HG03558 (cell line): ENCODE measurements around the gene MYLK.

Experiments used
- ATAC-seq: cut with Tn5 transposase; IDR thresholded peaks from one replicate; pipeline ENCODE4 v1.9.1; 2021; ENCODE audit warnings: moderate number of reproducible peaks; ENCODE audit not compliant: unreplicated experiment; ENCODE audit errors: extremely low read depth

The MYLK gene

GRCh38 chr3:123799544-123800361, 84.4 kb downstream of the MYLK start:
- ATAC-seq, result no peak

GRCh38 chr3:123798550-123798949, 85.6 kb downstream of the MYLK start:
- ATAC-seq, result no peak

DNA sequence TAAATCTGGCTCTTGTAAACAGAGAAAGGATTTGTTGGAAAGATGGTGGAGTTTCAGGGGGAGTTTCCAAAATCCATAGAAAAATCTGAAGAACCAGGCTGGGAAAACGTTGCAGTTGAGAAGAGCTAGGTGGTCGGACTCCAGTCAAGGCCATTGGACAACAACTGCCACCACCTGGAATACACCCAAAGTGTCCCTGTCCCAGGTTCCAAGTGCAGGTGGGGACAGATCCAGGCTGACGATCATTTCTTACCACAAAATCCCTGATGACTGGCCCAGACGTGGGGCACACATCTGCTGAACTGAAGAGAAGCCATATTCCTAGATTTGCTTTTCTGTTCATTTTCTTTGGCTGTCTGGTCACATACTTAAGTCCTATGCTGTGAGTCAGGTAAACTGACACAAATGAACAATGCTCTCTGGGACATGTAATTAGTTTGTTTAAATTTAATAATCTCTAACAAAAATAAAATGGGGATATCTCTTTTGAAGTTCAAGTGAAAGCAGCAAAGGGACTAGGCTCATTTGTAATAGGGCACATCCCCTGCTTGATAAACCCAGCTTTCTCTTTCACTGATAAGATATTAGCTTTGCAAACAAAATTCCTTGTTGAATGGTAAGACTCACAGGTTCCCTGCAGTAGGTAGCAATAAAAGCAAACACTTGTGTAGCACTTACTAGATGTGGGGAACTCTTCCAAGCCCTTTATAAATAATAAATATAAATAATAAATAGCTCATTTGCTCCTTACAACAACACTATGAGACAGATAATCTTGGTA, 88.5 kb downstream of the MYLK start:
- ATAC-seq, result no peak

- no peak for ATAC-seq
Measured at GRCh38 chr3:123793425-123793824, 90.7 kb downstream of the MYLK start.

GRCh38 chr3:123792473-123793201, 91.5 kb downstream of the MYLK start:
- ATAC-seq, result no peak

DNA sequence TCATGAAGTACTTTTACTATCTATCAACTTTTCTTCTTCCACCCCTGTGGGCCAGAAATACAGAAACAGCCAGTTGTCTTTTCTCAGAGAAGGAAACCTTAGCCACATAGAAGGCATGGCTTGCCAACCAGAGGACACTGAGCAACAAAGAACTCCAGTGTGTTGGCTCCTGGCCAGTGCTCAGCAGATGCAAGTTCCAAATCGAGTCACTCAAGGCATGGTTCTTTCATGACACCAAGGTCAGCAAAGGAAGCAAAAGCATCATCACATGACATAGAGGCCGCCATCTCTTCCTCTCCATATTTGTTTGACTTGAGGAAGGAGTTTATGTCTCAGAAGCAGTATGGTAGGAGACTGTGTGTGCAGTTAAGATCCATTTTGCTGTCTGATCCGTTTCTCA, 92.2 kb downstream of the MYLK start:
- no peak for ATAC-seq

- no peak for ATAC-seq
Measured at GRCh38 chr3:123791417-123791816, 92.7 kb downstream of the MYLK start.

GRCh38 chr3:123791073-123791370, 93.1 kb downstream of the MYLK start:
- ATAC-seq, result no peak

DNA sequence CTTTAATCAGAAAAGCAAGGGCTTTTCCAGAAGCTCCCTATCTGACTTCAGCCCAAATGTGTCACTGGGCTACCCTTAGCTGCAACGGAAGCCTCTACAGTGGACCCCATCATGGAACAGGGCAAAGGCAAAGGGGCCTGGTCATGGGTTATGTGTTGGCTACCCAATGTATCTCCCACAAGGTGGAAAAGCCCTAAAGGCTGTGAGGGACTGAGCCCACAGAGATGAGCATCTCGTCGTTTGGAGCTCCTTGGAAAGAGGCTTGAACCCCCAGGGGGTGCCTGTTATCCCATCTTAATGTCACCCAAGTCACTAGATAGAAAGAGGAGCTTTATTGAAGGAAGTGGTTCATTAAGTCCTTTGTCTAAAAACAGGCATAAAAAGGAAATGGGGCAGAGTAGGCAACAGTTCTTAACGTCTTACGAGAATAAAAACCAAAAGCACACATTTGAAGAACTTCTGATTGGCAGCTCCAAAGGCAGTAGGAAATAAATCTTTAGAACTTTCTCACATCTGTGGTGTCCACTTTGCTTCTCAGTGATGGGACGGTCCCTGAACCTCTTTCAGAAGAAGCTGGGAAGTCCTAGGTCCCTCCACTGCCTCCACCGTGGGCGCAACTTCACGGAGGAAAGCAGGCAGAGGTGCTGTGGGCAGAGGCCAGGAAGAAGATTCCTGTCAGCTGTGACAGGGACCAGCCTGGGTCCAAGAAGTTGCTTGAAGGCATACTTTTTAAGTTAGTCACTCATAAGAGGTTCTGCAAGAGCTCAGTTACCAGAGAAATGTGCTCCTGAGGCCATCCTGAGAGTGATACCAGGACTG, 93.7 kb downstream of the MYLK start:
- ATAC-seq, result no peak

DNA sequence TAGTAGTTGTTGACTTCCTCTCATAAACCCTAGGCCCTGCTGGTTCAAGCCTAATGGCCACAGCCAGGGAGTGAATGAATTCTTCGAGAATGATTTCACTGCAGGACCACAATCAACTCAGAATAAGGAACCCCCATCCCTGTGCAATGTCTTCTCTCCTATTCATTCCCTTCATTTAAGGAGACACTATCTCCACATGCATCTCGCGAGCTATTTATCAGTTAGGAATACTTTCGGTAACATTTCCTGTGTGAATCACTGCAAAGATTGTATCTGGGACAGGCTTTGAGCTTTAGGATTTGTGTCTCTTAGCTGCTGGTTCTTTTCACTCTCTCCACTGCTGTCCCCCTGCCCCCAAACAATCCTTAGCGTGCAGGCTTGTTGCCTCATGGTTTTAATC, 94.4 kb downstream of the MYLK start:
- ATAC-seq, result no peak

GRCh38 chr3:123789160-123789559, 95.0 kb downstream of the MYLK start:
- no peak for ATAC-seq

- ATAC-seq, result no peak
Measured at GRCh38 chr3:123788710-123789109, 95.4 kb downstream of the MYLK start.

- ATAC-seq, result no peak
Measured at GRCh38 chr3:123787133-123787532, 97.0 kb downstream of the MYLK start.

DNA sequence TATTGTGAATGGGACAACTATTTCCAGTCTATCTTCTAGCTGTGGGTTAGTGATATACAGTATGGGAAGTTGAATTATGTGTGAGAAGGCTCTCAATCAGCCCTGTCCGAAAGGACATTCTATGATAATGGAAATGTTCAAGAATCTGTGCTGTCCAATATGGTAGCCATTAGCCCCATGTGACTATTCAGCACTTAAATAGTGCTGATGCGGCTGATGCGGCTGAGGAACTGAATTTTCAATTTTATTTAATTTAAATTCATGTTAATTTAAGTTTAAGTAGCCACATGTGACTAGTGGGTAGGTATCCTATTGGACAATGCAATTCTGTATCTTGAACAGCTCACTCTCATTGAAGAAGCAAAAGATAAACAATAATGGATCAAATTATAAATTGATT, 98.5 kb downstream of the MYLK start:
- no peak for ATAC-seq

DNA sequence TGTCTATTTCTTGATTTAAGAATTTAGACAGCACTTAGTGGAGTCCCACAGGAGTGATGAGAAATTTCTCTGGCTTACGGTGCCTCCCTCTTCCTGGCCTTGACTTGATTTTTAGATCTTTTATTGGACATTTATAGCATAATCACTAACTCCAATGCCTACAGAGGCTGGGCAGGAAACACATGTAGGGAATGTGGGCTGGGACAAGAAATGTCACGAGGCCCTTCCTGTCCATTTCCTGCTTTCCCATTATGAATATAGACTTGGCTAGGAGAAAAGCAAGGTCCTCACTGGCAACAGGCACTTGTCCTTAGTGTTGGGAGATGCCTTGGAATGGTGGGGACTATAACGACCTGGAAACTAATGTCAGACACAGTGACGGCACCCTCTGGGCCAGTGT, 100.3 kb downstream of the MYLK start:
- ATAC-seq, result no peak

GRCh38 chr3:123783050-123783689, 101.0 kb downstream of the MYLK start:
- ATAC-seq, result no peak

DNA sequence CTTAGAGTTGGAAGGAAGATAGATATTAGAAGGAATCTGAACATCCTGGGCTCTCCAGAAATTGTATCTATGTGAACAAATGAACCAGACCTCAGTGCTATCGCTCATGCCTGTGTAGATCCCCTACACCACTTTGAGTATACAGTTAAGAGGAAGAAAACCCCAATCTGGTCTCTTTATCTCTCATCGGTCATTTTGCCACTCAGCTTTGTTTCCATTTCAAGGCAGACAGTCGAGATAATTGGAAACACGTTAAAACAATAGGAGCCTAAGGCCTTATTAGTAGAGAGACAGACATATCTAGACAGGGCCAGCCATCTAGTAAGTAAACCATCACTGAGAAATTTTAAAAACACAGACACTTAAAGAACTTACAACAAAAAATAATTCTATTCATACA, 101.6 kb downstream of the MYLK start:
- no peak for ATAC-seq

DNA sequence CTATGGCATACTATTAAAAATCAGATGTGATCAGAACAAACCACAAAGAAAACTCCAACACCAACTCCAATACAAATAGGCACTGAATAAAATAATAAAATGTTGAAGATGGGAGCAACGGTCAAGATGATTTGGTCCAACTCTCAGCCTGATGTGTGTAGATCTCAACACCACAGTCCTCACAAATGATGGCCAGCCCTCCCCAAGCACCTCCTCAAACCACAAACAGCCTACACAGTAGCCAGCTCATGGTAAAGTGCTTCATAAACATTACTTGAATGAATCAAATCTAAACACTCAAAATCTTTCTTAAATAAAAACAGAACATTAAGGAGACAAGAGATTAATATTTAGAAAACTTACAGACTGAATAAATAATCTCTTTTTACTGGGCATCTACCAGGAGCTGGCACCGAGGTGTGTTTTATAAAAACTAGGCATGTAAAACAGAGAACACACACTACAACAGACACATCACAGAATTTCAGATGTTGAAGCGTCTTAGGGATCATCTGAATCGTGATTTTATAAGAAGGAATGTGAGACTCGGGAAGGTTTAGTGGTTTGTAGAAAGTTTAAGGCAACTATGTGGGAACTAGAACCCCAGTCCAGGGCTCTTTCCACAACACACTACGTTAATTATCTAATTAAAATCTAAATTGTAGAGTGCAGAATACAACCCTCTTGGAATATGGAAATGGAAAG, 102.4 kb downstream of the MYLK start:
- no peak for ATAC-seq

GRCh38 chr3:123781138-123781537, 103.0 kb downstream of the MYLK start:
- no peak for ATAC-seq
